ENCODE measurements around the gene KSR1.

- no peak for TF ChIP-seq CEBPB (IDR thresholded peaks at IDR 0.05)
- no peak for TF ChIP-seq NFIC (IDR thresholded peaks at IDR 0.05)
- no peak for TF ChIP-seq EP300 (IDR thresholded peaks at IDR 0.05; ENCODE audit: borderline replicate concordance)
- TF ChIP-seq MAX (IDR thresholded peaks at IDR 0.05): no peak
- TF ChIP-seq RAD21 (IDR thresholded peaks at IDR 0.05; ENCODE audit: low read depth): no peak
- TF ChIP-seq REST (IDR thresholded peaks at IDR 0.05; ENCODE audit: low read depth): no peak
- TF ChIP-seq USF1 (IDR thresholded peaks at IDR 0.05): no peak
- TF ChIP-seq TAF1 (IDR thresholded peaks at IDR 0.05; ENCODE audit: low read depth): no peak
Observed at GRCh38 chr17:27549251-27549893, 93.1 kb downstream of the KSR1 start.
